Spleen (tissue), 7 donors: ENCODE results near the gene HERPUD1.

Source experiments
- CTCF ChIP-seq, 11 experiments: fragments of 200-600 bp in 7 of 11; fragments of 450-650 bp in 4 of 11; sonication (generic) in 4 of 11; IDR thresholded peaks in 8 of 11; conservative IDR thresholded peaks in 3 of 11; 1 replicate in 7 of 11; 2 replicates in 4 of 11; pipeline versions ENCODE4 v1.4.0 to v1.8.0; 2016 to 2021; ENCODE audit warnings: antibody characterized with exemption in 11 of 11, inconsistent platforms in 4 of 11, mild to moderate bottlenecking in 1 of 11
- POLR2A ChIP-seq, 3 donors: fragments of 450-650 bp; IDR thresholded peaks; one replicate each; pipeline ENCODE4 v1.5.1; 2017; ENCODE audit warnings: antibody characterized with exemption in 3 of 3, mild to moderate bottlenecking in 1 of 3
- POLR2AphosphoS5 ChIP-seq, 3 donors: sonication (generic); formaldehyde crosslinking; IDR thresholded peaks; one replicate each; pipeline ENCODE4 v1.5.1; 2017; ENCODE audit warnings: antibody characterized with exemption in 3 of 3
- donor health status: DM: no; HTN: no; CAD: no; lungs with moderate emphysema.
- donor health status: DM: no; HTN: no; CAD: no.
- donor health status: DM: no; HTN: no; CAD: no.

- TF ChIP-seq CTCF (IDR thresholded peaks at IDR 0.05 in 8 of 11, conservative IDR thresholded peaks at IDR 0.05 in 3 of 11) (no peak), POLR2AphosphoS5 (IDR thresholded peaks at IDR 0.05) (peak in 1 of 3 donors; percentile 73), POLR2A (IDR thresholded peaks at IDR 0.05) (no peak)
Measured at GRCh38 chr16:56910654-56911539, 21.0 kb upstream of the HERPUD1 start.
